ENCODE data around the gene C17orf75.

GRCh38 chr17:32286518-32286900, 55.5 kb downstream of the C17orf75 start:
- TF ChIP-seq, protein P1, sequence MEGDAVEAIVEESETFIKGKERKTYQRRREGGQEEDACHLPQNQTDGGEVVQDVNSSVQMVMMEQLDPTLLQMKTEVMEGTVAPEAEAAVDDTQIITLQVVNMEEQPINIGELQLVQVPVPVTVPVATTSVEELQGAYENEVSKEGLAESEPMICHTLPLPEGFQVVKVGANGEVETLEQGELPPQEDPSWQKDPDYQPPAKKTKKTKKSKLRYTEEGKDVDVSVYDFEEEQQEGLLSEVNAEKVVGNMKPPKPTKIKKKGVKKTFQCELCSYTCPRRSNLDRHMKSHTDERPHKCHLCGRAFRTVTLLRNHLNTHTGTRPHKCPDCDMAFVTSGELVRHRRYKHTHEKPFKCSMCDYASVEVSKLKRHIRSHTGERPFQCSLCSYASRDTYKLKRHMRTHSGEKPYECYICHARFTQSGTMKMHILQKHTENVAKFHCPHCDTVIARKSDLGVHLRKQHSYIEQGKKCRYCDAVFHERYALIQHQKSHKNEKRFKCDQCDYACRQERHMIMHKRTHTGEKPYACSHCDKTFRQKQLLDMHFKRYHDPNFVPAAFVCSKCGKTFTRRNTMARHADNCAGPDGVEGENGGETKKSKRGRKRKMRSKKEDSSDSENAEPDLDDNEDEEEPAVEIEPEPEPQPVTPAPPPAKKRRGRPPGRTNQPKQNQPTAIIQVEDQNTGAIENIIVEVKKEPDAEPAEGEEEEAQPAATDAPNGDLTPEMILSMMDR (IDR thresholded peaks at IDR 0.05; ENCODE audit: insufficient read depth, low read length), result no peak
- TF ChIP-seq POLR2AphosphoS5 (IDR thresholded peaks at IDR 0.05; ENCODE audit: low read depth) (no peak), REST (IDR thresholded peaks at IDR 0.05; ENCODE audit: insufficient replicate concordance, low read depth) (no peak)

Measured in HL-60 (cell line).